HCT116 (cell line): Measurements from ENCODE around the gene ZNF148. TPM values are rescaled to one million over a fixed set of nuclear protein-coding genes. Genes with fewer than 3 reads are reported as not detected.

Source experiments
- ATAC-seq: fragments of 200-7000 bp; cut with Tn5 transposase; 2 replicates; pipeline ENCODE4 v1.9.1; 2020; ENCODE audit warnings: mild to moderate bottlenecking, moderate library complexity
- BruUV-seq: library from RNA; stranded (reverse); fragments of 400-500 nt; replicated peaks from 2 replicates; lab custom pipeline; 2021; lab: Mats Ljungman, UMichigan
- CTCF ChIA-PET: fragments of 300-600 bp; sonication (Branson Sonifier 250); formaldehyde crosslinking; loops from one replicate; lab custom pipeline; 2021; ENCODE audit warnings: antibody characterized with exemption; lab: Charles Lee
- POLR2A ChIA-PET: fragments of 300-600, 350-600 bp; sonication (Branson Sonifier 250); formaldehyde crosslinking; loops from one replicate; lab custom pipeline; 2021; ENCODE audit warnings: antibody characterized with exemption; lab: Charles Lee
- RAD21 ChIA-PET, 2 experiments: fragments of 300-600 bp; sonication (Branson Sonifier 250); formaldehyde crosslinking; loops; one replicate each; lab custom pipeline; 2023; ENCODE audit warnings: low total read pairs in 2 of 2; ENCODE audit not compliant: uncharacterized antibody in 2 of 2, unreplicated experiment in 2 of 2, low non-redundant PET in 1 of 2; lab: Charles Lee
- DNase-seq: peaks from one replicate; pipeline ENCODE4 v3.0.0-alpha.2; 2010; ENCODE audit warnings: low read depth, low spot score
- H2AFZ ChIP-seq: fragments of 200-600 bp; shearing (Covaris generic), sonication (generic); 2 replicates; pipeline ENCODE4 v1.6.1; 2017; ENCODE audit warnings: low read depth, mixed run types, mixed read lengths, antibody characterized with exemption, low read length; ENCODE audit not compliant: poor library complexity, severe bottlenecking
- H3K27ac ChIP-seq: 2 replicates; pipeline ENCODE4 v1.5.1; 2012; ENCODE audit warnings: low read depth, low read length
- H3K27me3 ChIP-seq: fragments of 200-600 bp; sonication (generic); 2 replicates; pipeline ENCODE4 v1.6.1; 2016; ENCODE audit warnings: mixed run types, low read length, mixed read lengths; ENCODE audit not compliant: insufficient read depth
- H3K36me3 ChIP-seq, 2 experiments: fragments of 200-500 bp in 1 of 2; fragments of 200-600 bp in 1 of 2; sonication (Bioruptor generic) in 1 of 2; sonication (generic) in 1 of 2; 2 replicates each; pipeline versions ENCODE4 v1.5.1 to v1.6.1; 2014 to 2016; ENCODE audit warnings: low read length in 2 of 2, inconsistent platforms in 1 of 2, mixed read lengths in 1 of 2, mixed run types in 1 of 2; ENCODE audit not compliant: insufficient read depth in 2 of 2, control insufficient read depth in 1 of 2
- H3K4me1 ChIP-seq, 2 experiments: fragments of 200-600 bp in 1 of 2; sonication (generic) in 1 of 2; 2 replicates each; pipeline versions ENCODE4 v1.5.1 to v1.6.1; 2012 to 2017; ENCODE audit warnings: low read length in 2 of 2, inconsistent platforms in 1 of 2, mild to moderate bottlenecking in 1 of 2, mixed read lengths in 1 of 2, mixed run types in 1 of 2, moderate library complexity in 1 of 2; ENCODE audit not compliant: insufficient read depth in 2 of 2, control insufficient read depth in 1 of 2
- H3K4me2 ChIP-seq: fragments of 200-600 bp; sonication (generic); 2 replicates; pipeline ENCODE4 v1.6.1; 2017; ENCODE audit warnings: mixed run types, low read length, mixed read lengths
- H3K4me3 ChIP-seq, 2 experiments: fragments of 200-600 bp in 1 of 2; sonication (generic) in 1 of 2; replicated peaks in 1 of 2; 2 replicates each; pipeline ENCODE4 v1.5.1; 2011 to 2016; ENCODE audit warnings: low read length in 2 of 2, control low read depth in 1 of 2, low read depth in 1 of 2, mild to moderate bottlenecking in 1 of 2, mixed read lengths in 1 of 2, mixed run types in 1 of 2
- H3K79me2 ChIP-seq: fragments of 200-600 bp; sonication (generic); 2 replicates; pipeline ENCODE4 v1.6.1; 2017; ENCODE audit warnings: mild to moderate bottlenecking, mixed run types, low read length, moderate library complexity, mixed read lengths; ENCODE audit not compliant: insufficient read depth
- H3K9ac ChIP-seq: fragments of 200-600 bp; sonication (generic); 2 replicates; pipeline ENCODE4 v1.6.1; 2016; ENCODE audit warnings: low read length, mixed read lengths
- H3K9me2 ChIP-seq: fragments of 200-600 bp; sonication (generic), shearing (Covaris generic); 2 replicates; pipeline ENCODE4 v1.6.1; 2017; ENCODE audit warnings: mixed run types, mild to moderate bottlenecking, moderate library complexity; ENCODE audit not compliant: insufficient read depth
- H3K9me3 ChIP-seq, 2 experiments: fragments of 200-500 bp in 1 of 2; fragments of 200-600 bp in 1 of 2; sonication (Bioruptor generic) in 1 of 2; sonication (generic) in 1 of 2; 2 replicates each; pipeline ENCODE4 v1.6.1; 2014 to 2017; ENCODE audit warnings: low read length in 2 of 2, mixed read lengths in 2 of 2, inconsistent platforms in 1 of 2, low read depth in 1 of 2, mild to moderate bottlenecking in 1 of 2, mixed run types in 1 of 2, moderate library complexity in 1 of 2; ENCODE audit not compliant: control insufficient read depth in 1 of 2, insufficient read depth in 1 of 2
- H4K20me1 ChIP-seq: fragments of 200-600 bp; sonication (generic), shearing (Covaris generic); 2 replicates; pipeline ENCODE4 v1.6.1; 2017; ENCODE audit warnings: mixed run types, mild to moderate bottlenecking, moderate library complexity; ENCODE audit not compliant: insufficient read depth
- CBX3 ChIP-seq: IDR thresholded peaks from 2 replicates; pipeline ENCODE4 v1.6.1; 2012; ENCODE audit warnings: low read depth
- CEBPB ChIP-seq: IDR thresholded peaks from 2 replicates; pipeline ENCODE4 v1.6.1; 2012; ENCODE audit warnings: low read depth
- EGR1 ChIP-seq: IDR thresholded peaks from 2 replicates; pipeline ENCODE4 v1.6.1; 2012; ENCODE audit warnings: low read depth
- ELF1 ChIP-seq: IDR thresholded peaks from 2 replicates; pipeline ENCODE4 v1.6.1; 2012; ENCODE audit warnings: low read depth, borderline replicate concordance
- EZH2 ChIP-seq: fragments of 200-600 bp; sonication (generic); IDR thresholded peaks from 2 replicates; pipeline ENCODE4 v1.6.1; 2017; ENCODE audit warnings: antibody characterized with exemption, mixed run types
- EZH2phosphoT487 ChIP-seq: fragments of 200-600 bp; IDR thresholded peaks from 2 replicates; pipeline ENCODE4 v1.6.1; 2018; ENCODE audit warnings: antibody characterized with exemption, borderline replicate concordance
- FOSL1 ChIP-seq: IDR thresholded peaks from 2 replicates; pipeline ENCODE4 v1.6.1; 2012; ENCODE audit warnings: low read depth
- JUND ChIP-seq: IDR thresholded peaks from 2 replicates; pipeline ENCODE4 v1.6.1; 2012
- POLR2A ChIP-seq: IDR thresholded peaks from 2 replicates; pipeline ENCODE4 v1.7.0; 2011; ENCODE audit warnings: borderline replicate concordance; ENCODE audit not compliant: insufficient read depth, insufficient read length; ENCODE audit errors: extremely low read depth
- RAD21 ChIP-seq: IDR thresholded peaks from 2 replicates; pipeline ENCODE4 v1.6.1; 2012; ENCODE audit warnings: low read depth, mild to moderate bottlenecking
- SIN3A ChIP-seq: IDR thresholded peaks from 2 replicates; pipeline ENCODE4 v1.6.1; 2012; ENCODE audit warnings: low read depth
- SRF ChIP-seq: IDR thresholded peaks from 2 replicates; pipeline ENCODE4 v1.6.1; 2012; ENCODE audit warnings: low read depth
- TCF7L2 ChIP-seq: IDR thresholded peaks from 2 replicates; pipeline ENCODE4 v1.7.0; 2011; ENCODE audit warnings: borderline replicate concordance, inconsistent platforms; ENCODE audit not compliant: insufficient read depth, insufficient read length; ENCODE audit errors: extremely low read depth
- YY1 ChIP-seq: IDR thresholded peaks from 2 replicates; pipeline ENCODE4 v1.6.1; 2011; ENCODE audit warnings: low read length, low read depth, moderate library complexity, mild to moderate bottlenecking; ENCODE audit not compliant: insufficient replicate concordance; ENCODE audit errors: extremely low read depth
- ZFX ChIP-seq: fragments of 450-650 bp; IDR thresholded peaks from 2 replicates; pipeline ENCODE4 v1.6.1; 2017
- ZNF274 ChIP-seq: fragments of 200-500 bp; sonication (Bioruptor generic); IDR thresholded peaks from 2 replicates; pipeline ENCODE4 v1.6.1; 2014; ENCODE audit warnings: mild to moderate bottlenecking, low read depth, low read length, inconsistent platforms
- intact Hi-C: fragments of 100-400 bp; cut with micrococcal nuclease; formaldehyde crosslinking; loops from 2 replicates; pipeline ENCODE4 v1.10.0; 2022
- total RNA-seq: library from RNA; stranded (reverse); gene quantifications from one replicate; pipeline ENCODE4 v1.2.1, GENCODE V29; 2021; ENCODE audit not compliant: unreplicated experiment
- TF ChIP-seq, protein P1 (sequence below): IDR thresholded peaks from 2 replicates; pipeline ENCODE4 v1.6.1; 2012
- TF ChIP-seq, protein P2 (sequence below), 3 experiments: fragments of 200-600 bp in 1 of 3; sonication (generic) in 1 of 3; IDR thresholded peaks in 2 of 3; conservative IDR thresholded peaks in 1 of 3; 2 replicates each; pipeline ENCODE4 v1.5.1; 2012 to 2017; ENCODE audit warnings: low read depth in 2 of 3, low read length in 2 of 3, antibody characterized with exemption in 1 of 3, borderline replicate concordance in 1 of 3, control low read depth in 1 of 3, mild to moderate bottlenecking in 1 of 3, mixed read lengths in 1 of 3, mixed run types in 1 of 3, moderate library complexity in 1 of 3; ENCODE audit not compliant: insufficient read depth in 1 of 3
- TF ChIP-seq, protein P3 (sequence below): IDR thresholded peaks from 2 replicates; pipeline ENCODE4 v1.6.1; 2011; ENCODE audit warnings: mild to moderate bottlenecking, low read length, moderate library complexity; ENCODE audit not compliant: insufficient replicate concordance; ENCODE audit errors: extremely low read depth
- TF ChIP-seq, protein P4 (sequence below): IDR thresholded peaks from 2 replicates; pipeline ENCODE4 v1.6.1; 2012

Gene ZNF148
- total RNA-seq, 1 experiment from 2014 or later: 35.0 TPM

DNA sequence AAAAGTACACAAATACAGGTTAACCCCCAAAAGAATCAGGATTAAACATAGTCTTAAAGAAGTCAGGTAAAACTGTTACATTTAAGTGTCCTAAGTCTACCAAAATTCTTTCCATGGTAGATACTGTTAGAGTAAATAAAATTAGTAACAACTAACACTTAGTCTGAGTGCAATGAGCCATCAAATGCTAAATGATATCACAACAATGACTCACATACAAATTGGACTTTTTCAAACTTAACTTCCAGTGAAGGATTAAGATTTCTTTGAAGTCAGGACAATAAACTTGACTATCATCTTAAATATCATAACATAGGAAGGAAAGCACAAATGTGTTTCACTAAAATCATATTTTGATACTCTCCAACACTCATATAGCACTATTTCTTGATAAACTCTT is 43.9 kb downstream of the ZNF148 start (continued):
- no peak for TF ChIP-seq RAD21
- no peak for TF ChIP-seq JUND
- TF ChIP-seq ZFX: no peak
- TF ChIP-seq FOSL1: no peak
- TF ChIP-seq ELF1: no peak
- no peak for TF ChIP-seq POLR2A
- no peak for TF ChIP-seq CEBPB
- no peak for TF ChIP-seq ZNF274

DNA sequence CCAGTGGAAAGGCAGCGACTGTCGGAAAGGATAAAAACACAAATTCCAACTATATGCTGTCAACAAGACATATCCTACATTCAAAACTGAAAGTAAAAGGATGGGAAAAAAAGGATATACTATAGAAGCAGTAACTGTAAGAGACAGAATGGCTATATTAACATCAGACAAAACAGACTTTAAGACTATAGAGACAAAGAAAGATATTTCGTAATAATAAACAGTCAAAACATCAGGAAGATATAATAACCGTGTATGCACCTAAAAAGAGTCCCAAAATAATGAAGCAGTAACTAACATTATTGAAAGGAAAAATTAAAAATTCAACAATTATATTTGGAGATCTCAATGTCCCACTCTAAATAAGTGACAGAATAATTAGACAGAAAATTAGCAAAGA is 48.2 kb downstream of the ZNF148 start:
- Histone ChIP-seq H3K79me2 (peaks cover 22% of the 10 kb centered on the region), H3K9me2 (no peaks in the 10 kb centered on the region), H3K4me2 (no peak overlapping the region), H3K9me3 (no peaks in the 10 kb centered on the region), H2AFZ (no peak overlapping the region), H3K27me3 (no peaks in the 10 kb centered on the region), H3K27ac (no peak overlapping the region), H3K36me3 (no peaks in the 10 kb centered on the region; a peak in 1 of 4 replicates), H4K20me1 (peaks cover 5% of the 10 kb centered on the region; the same call in 1 of the 2 replicates), H3K4me1 (peaks cover 8 to 10% of the 10 kb centered on the region in 2 experiments; a peak in 2 of 4 replicates), H3K4me3 (no peak overlapping the region), H3K9ac (no peak overlapping the region)
- RAD21 ChIA-PET: no interaction called here
- no peak for ATAC-seq
- no TSS peak for BruUV-seq
- DNase-seq: no peak
- CTCF ChIA-PET: no interaction called here
- intact Hi-C loops: no loop called here
- POLR2A ChIA-PET: no interaction called here
- TF ChIP-seq, protein P1, sequence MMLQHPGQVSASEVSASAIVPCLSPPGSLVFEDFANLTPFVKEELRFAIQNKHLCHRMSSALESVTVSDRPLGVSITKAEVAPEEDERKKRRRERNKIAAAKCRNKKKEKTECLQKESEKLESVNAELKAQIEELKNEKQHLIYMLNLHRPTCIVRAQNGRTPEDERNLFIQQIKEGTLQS: no peak
- TF ChIP-seq YY1: no peak
- TF ChIP-seq CBX3: no peak
- TF ChIP-seq FOSL1: no peak
- no peak for TF ChIP-seq ZNF274
- TF ChIP-seq, protein P2, sequence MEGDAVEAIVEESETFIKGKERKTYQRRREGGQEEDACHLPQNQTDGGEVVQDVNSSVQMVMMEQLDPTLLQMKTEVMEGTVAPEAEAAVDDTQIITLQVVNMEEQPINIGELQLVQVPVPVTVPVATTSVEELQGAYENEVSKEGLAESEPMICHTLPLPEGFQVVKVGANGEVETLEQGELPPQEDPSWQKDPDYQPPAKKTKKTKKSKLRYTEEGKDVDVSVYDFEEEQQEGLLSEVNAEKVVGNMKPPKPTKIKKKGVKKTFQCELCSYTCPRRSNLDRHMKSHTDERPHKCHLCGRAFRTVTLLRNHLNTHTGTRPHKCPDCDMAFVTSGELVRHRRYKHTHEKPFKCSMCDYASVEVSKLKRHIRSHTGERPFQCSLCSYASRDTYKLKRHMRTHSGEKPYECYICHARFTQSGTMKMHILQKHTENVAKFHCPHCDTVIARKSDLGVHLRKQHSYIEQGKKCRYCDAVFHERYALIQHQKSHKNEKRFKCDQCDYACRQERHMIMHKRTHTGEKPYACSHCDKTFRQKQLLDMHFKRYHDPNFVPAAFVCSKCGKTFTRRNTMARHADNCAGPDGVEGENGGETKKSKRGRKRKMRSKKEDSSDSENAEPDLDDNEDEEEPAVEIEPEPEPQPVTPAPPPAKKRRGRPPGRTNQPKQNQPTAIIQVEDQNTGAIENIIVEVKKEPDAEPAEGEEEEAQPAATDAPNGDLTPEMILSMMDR (IDR thresholded peaks at IDR 0.05 in 2 of 3, conservative IDR thresholded peaks at IDR 0.05 in 1 of 3; ENCODE audit: borderline replicate concordance in 1 of 3, insufficient read depth in 1 of 3, low read depth in 2 of 3, low read length in 2 of 3): no peak
- TF ChIP-seq, protein P3, sequence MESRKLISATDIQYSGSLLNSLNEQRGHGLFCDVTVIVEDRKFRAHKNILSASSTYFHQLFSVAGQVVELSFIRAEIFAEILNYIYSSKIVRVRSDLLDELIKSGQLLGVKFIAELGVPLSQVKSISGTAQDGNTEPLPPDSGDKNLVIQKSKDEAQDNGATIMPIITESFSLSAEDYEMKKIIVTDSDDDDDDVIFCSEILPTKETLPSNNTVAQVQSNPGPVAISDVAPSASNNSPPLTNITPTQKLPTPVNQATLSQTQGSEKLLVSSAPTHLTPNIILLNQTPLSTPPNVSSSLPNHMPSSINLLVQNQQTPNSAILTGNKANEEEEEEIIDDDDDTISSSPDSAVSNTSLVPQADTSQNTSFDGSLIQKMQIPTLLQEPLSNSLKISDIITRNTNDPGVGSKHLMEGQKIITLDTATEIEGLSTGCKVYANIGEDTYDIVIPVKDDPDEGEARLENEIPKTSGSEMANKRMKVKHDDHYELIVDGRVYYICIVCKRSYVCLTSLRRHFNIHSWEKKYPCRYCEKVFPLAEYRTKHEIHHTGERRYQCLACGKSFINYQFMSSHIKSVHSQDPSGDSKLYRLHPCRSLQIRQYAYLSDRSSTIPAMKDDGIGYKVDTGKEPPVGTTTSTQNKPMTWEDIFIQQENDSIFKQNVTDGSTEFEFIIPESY: no peak
- no peak for TF ChIP-seq EZH2
- TF ChIP-seq JUND: no peak
- TF ChIP-seq, protein P4, sequence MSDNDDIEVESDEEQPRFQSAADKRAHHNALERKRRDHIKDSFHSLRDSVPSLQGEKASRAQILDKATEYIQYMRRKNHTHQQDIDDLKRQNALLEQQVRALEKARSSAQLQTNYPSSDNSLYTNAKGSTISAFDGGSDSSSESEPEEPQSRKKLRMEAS: no peak
- TF ChIP-seq SIN3A: no peak
- no peak for TF ChIP-seq EGR1
- no peak for TF ChIP-seq SRF
- TF ChIP-seq ELF1: no peak
- TF ChIP-seq EZH2phosphoT487: no peak
- no peak for TF ChIP-seq TCF7L2
- TF ChIP-seq RAD21: no peak
